ENCODE results near the gene CXCL10.
"Not testable (repeated sequence)": the region's sequence is repeated elsewhere in the genome, so short reads cannot be mapped to it uniquely, and the experiment has no call there.

Gene CXCL10

DNA sequence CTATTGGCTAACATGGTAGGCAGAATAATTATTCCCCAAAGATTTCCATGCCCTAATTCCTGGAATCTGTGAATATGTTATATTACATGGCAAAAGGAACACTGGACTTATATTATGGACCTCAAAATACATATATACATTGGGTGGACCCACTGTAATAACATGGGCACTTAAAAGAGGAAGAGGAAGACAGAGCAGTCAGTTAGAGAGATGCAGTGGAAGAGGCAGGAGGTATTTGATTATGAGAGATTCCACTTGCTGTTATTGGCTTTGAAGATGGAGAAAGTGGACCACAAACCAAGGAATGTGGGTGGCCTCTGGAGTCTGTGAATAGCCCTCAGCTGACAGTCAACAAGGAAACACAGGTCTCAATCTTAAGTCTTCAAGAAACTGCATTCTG is 37.2 kb upstream of the CXCL10 start:
- in situ Hi-C loops (cut with HindIII; ENCODE audit: low sequenced_read_pairs), result no loop called here
- H3K4me3 ChIP-seq (ENCODE audit: low read depth, low read length), result no peak overlapping the region

DNA sequence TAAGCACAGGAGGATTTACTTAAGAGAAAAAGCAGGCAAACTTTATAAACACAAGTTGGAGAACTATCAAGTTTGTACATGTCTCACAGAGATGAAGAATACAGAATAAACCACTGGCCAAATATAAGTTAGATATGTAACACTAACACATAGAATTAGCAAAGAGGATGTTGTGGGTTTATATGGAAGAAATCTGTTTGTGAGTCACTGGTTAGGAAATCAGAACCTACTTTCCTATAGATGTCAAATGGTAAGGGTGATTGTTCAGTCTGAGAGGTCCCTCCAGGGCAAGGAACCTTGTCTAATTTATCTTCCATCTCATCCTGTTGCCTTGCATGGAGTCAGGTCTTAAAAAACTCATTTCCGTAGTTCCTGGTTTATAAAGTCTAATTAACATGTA is 36.5 kb upstream of the CXCL10 start:
- DNase-seq (ENCODE audit: low read depth, low spot score), result no peak
- in situ Hi-C loops (cut with HindIII; ENCODE audit: low sequenced_read_pairs), result no loop called here
- TF ChIP-seq, protein P1, sequence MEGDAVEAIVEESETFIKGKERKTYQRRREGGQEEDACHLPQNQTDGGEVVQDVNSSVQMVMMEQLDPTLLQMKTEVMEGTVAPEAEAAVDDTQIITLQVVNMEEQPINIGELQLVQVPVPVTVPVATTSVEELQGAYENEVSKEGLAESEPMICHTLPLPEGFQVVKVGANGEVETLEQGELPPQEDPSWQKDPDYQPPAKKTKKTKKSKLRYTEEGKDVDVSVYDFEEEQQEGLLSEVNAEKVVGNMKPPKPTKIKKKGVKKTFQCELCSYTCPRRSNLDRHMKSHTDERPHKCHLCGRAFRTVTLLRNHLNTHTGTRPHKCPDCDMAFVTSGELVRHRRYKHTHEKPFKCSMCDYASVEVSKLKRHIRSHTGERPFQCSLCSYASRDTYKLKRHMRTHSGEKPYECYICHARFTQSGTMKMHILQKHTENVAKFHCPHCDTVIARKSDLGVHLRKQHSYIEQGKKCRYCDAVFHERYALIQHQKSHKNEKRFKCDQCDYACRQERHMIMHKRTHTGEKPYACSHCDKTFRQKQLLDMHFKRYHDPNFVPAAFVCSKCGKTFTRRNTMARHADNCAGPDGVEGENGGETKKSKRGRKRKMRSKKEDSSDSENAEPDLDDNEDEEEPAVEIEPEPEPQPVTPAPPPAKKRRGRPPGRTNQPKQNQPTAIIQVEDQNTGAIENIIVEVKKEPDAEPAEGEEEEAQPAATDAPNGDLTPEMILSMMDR (IDR thresholded peaks at IDR 0.05; ENCODE audit: low read depth, low read length), result no peak
- no peak overlapping the region for H3K4me3 ChIP-seq (ENCODE audit: low read depth, low read length)

More for the DNA sequence above, 37.2 kb upstream of the CXCL10 start:
- TF ChIP-seq, protein P1 (IDR thresholded peaks at IDR 0.05; ENCODE audit: low read depth, low read length), result no peak
- DNase-seq (ENCODE audit: low read depth, low spot score), result no peak

DNA sequence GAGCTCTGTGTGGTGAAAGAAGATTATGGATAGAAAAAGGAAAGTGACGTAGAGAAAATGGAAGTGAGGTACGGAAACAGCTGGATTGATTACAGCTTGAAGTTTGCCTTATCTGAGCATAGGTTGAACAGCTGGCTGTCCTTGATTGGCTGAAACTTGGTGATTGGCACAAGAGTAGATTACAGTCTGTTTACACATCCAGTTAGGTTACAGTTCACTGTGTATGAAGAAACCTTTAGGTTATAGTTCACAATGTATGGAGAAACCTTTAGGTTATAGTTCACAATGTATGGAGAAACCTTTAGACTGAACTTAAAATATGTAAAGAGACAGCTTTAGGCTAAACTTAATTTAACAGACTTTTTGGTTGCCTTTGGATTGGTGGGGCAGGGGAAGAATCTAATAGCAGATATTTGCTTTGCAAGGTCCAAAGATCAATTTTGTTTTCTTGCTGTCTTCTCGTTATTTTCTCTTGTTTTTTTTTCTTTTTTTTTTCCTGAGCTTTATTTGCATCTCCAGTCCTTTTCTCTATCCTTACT is 35.7 kb upstream of the CXCL10 start:
- in situ Hi-C loops (cut with HindIII; ENCODE audit: low sequenced_read_pairs), result no loop called here
- no peak for DNase-seq (ENCODE audit: low read depth, low spot score)
- TF ChIP-seq, protein P1 (IDR thresholded peaks at IDR 0.05; ENCODE audit: low read depth, low read length), result no peak
- H3K4me3 ChIP-seq (ENCODE audit: low read depth, low read length), result no peak overlapping the region

DNA sequence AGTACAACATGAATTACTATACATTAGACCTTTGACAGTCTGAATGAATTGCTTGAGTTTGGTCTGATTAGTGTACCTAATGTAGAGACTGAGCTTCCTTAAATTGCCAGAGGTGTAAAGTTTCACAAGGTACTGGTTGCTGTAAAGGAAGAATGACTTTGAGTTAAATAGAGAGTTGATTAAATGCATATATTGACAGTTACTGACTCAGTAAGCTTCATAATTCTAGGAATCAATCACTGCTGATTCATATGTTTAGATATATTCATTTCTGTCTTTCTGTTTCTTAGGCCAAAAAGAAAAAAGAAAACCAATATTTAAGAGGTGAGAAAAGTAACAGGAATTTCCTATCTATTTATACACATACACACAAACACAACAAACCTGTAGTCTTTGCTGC is 35.0 kb upstream of the CXCL10 start:
- no peak for DNase-seq (ENCODE audit: low read depth, low spot score)
- in situ Hi-C loops (cut with HindIII; ENCODE audit: low sequenced_read_pairs), result no loop called here

DNA sequence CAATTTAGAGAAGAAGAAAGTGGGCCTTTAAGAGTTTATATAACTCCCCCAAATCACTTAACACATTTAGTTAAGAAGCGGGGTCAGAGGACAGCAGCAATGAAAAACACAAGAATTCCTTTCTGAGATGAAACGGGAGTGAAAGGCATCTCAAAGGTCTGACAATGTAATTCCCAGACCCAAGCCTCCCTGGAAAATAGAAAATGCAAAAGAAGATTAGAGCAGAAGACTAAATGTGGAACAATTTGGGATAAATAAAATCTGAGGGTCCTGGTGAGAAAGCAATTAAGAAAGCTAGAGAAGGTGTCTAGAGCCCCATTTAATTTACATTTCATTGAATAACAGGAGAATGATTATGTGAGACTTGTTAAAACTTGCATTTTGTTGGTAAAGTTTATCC is 32.1 kb upstream of the CXCL10 start:
- no peak for DNase-seq (ENCODE audit: low read depth, low spot score)
- in situ Hi-C loops (cut with HindIII; ENCODE audit: low sequenced_read_pairs), result no loop called here
- TF ChIP-seq, protein P1 (IDR thresholded peaks at IDR 0.05; ENCODE audit: low read depth, low read length), result no peak
- H3K4me3 ChIP-seq (ENCODE audit: low read depth, low read length), result no peak overlapping the region

More for the DNA sequence above, 35.0 kb upstream of the CXCL10 start:
- TF ChIP-seq, protein P1 (IDR thresholded peaks at IDR 0.05; ENCODE audit: low read depth, low read length), result no peak
- H3K4me3 ChIP-seq (ENCODE audit: low read depth, low read length), result no peak overlapping the region

DNA sequence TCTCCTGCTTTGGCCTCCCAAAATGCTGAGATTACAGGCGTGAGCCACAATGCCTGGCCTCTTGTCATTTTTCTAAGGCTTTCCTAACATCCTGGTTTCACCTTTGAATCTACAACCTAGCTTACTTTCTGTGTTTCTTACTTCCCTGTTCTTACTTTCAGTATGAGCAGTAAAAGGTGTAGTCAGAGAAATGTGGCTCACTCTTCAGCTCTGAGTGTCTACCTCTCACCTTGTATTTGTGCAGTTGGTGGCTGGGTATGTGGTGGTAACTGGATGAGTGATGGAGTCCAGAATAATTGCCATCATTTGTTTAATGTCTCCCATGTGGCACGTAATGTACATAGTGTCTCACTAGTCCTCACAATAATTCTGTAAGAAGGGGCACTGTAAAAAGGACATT is 31.7 kb upstream of the CXCL10 start:
- no peak overlapping the region for H3K4me3 ChIP-seq (ENCODE audit: low read depth, low read length)
- in situ Hi-C loops (cut with HindIII; ENCODE audit: low sequenced_read_pairs), result no loop called here
- no peak for DNase-seq (ENCODE audit: low read depth, low spot score)
- TF ChIP-seq, protein P1 (IDR thresholded peaks at IDR 0.05; ENCODE audit: low read depth, low read length), result no peak

DNA sequence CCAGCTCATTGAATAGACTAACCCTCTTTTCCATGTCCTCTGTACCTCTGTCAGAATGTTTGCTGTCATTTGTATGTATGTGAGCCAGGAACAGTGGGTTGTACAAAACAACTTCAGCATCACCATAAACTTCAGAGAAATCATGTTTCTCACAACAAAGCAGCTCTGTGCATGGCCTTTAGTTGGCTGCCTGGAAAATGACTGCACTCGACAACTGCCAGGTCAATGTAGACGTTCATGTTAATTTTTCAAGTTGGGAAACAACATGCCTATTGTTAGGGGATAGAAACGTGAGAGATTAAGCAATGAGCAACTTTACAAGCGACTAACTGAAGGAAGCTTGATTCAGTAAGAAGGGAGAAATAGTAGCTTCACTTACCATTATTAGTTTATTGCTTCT is 30.4 kb upstream of the CXCL10 start:
- in situ Hi-C loops (cut with HindIII; ENCODE audit: low sequenced_read_pairs), result no loop called here
- TF ChIP-seq, protein P1 (IDR thresholded peaks at IDR 0.05; ENCODE audit: low read depth, low read length), result no peak
- DNase-seq (ENCODE audit: low read depth, low spot score), result no peak
- no peak overlapping the region for H3K4me3 ChIP-seq (ENCODE audit: low read depth, low read length)

DNA sequence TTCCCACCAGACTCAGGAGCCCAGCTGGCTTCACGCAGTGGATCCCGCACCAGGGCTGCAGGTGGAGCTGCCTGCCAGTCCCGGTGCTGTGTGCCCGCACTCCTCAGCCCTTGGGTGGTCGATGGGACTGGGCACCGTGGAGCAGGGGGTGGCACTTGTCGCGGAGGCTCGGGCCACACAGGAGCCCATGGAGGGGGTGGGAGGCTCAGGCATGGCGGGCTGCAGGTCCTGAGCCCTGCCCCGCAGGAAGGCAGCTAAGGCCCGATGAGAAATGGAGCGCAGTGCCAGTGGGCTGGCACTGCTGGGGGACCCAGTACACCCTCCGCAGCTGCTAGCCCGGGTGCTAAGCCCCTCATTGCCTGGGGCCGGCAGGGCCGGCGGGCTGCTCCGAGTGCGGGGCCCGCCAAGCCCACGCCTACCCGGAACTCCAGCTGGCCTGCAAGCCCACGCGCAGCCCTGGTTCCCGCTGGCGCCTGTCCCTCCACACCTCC is 27.3 kb upstream of the CXCL10 start:
- H3K4me3 ChIP-seq (ENCODE audit: low read depth, low read length); DNase-seq (ENCODE audit: low read depth, low spot score); in situ Hi-C loops (cut with HindIII; ENCODE audit: low sequenced_read_pairs): not testable (repeated sequence)

DNA sequence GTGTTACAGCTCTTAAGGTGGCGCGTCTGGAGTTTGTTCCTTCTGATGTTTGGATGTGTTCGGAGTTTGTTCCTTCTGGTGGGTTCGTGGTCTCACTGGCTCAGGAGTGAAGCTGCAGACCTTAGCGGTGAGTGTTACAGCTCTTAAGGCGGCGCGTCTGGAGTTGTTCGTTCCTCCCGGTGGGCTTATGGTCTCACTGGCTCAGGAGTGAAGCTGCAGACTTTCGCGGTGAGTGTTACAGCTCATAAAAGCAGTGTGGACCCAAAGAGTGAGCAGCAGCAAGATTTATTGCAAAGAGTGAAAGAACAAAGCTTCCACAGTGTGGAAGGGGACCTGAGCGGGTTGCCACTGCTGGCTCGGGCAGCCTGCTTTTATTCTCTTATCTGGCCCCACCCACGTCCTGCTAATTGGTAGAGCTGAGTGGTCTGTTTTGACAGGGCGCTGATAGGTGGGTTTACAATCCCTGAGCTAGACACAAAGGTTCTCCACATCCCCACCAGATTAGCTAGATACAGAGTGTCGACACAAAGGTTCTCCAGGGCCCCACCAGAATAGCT is 26.6 kb upstream of the CXCL10 start:
- in situ Hi-C loops (cut with HindIII; ENCODE audit: low sequenced_read_pairs); H3K4me3 ChIP-seq (ENCODE audit: low read depth, low read length); DNase-seq (ENCODE audit: low read depth, low spot score): not testable (repeated sequence)
